Measurements from ENCODE around the gene B9D1.

The B9D1 gene

GRCh38 chr17:19397556-19398041, 35.1 kb upstream of the B9D1 start:
- DNase-seq = peak; percentile 51
- H3K4me1 ChIP-seq (ENCODE audit: low read length) = peaks cover 6% of the 10 kb centered on the region
- H3K4me3 ChIP-seq (ENCODE audit: low read length) = no peak overlapping the region
- TF ChIP-seq EZH2phosphoT487 (IDR thresholded peaks at IDR 0.05; ENCODE audit: low read length) (no peak), EZH2 (optimal IDR thresholded peaks at IDR 0.05; ENCODE audit: low read depth, low read length) (no peak), CTCF (IDR thresholded peaks at IDR 0.05; ENCODE audit: low read length) (peak; percentile 61)
- no peaks in the 10 kb centered on the region for H3F3A ChIP-seq (ENCODE audit: insufficient read depth, low read length)
- no peak overlapping the region for H3K9ac ChIP-seq (ENCODE audit: low read length)
- H3K9me2 ChIP-seq (replicated peaks; ENCODE audit: insufficient read depth, low read length) = no peaks in the 10 kb centered on the region
- H3K36me3 ChIP-seq (replicated peaks; ENCODE audit: insufficient read depth, low read length) = no peaks in the 10 kb centered on the region
- 0 out of 2 replicates have a peak overlapping the region, but pooled peaks have one; percentile 50 for H2AFZ ChIP-seq (ENCODE audit: low read length)
- no peaks in the 10 kb centered on the region for H3K79me2 ChIP-seq (ENCODE audit: low read length)
- H3K27me3 ChIP-seq (replicated peaks; ENCODE audit: insufficient read depth, low read length) = no peaks in the 10 kb centered on the region
- H4K20me1 ChIP-seq (ENCODE audit: insufficient read depth, low read length) = no peaks in the 10 kb centered on the region
- H3K27ac ChIP-seq (ENCODE audit: low read length) = no peak overlapping the region
- no peaks in the 10 kb centered on the region for H3K9me3 ChIP-seq (replicated peaks; ENCODE audit: insufficient read depth, low read length)
- H3K4me2 ChIP-seq (ENCODE audit: low read depth, low read length) = no peak overlapping the region

- H4K20me1 ChIP-seq (ENCODE audit: insufficient read depth, low read length) = no peaks in the 10 kb centered on the region
- TF ChIP-seq EZH2phosphoT487 (IDR thresholded peaks at IDR 0.05; ENCODE audit: low read length) (no peak), CTCF (IDR thresholded peaks at IDR 0.05; ENCODE audit: low read length) (no peak), EZH2 (optimal IDR thresholded peaks at IDR 0.05; ENCODE audit: low read depth, low read length) (no peak)
- H3K27me3 ChIP-seq (replicated peaks; ENCODE audit: insufficient read depth, low read length) = no peaks in the 10 kb centered on the region
- no peaks in the 10 kb centered on the region for H3K4me1 ChIP-seq (ENCODE audit: low read length)
- H3K27ac ChIP-seq (ENCODE audit: low read length) = no peak overlapping the region
- no peak overlapping the region for H3K4me3 ChIP-seq (ENCODE audit: low read length)
- no peak overlapping the region for H3K9ac ChIP-seq (ENCODE audit: low read length)
- no peaks in the 10 kb centered on the region for H3K9me2 ChIP-seq (replicated peaks; ENCODE audit: insufficient read depth, low read length)
- H3K4me2 ChIP-seq (ENCODE audit: low read depth, low read length) = no peak overlapping the region
- H3K79me2 ChIP-seq (ENCODE audit: low read length) = no peaks in the 10 kb centered on the region
- H3F3A ChIP-seq (ENCODE audit: insufficient read depth, low read length) = no peaks in the 10 kb centered on the region
- no peak overlapping the region for H2AFZ ChIP-seq (ENCODE audit: low read length)
- no peaks in the 10 kb centered on the region for H3K36me3 ChIP-seq (replicated peaks; ENCODE audit: insufficient read depth, low read length)
- H3K9me3 ChIP-seq (replicated peaks; ENCODE audit: insufficient read depth, low read length) = no peaks in the 10 kb centered on the region
- DNase-seq = no peak
Measured at GRCh38 chr17:19392303-19392702, 29.8 kb upstream of the B9D1 start.

GRCh38 chr17:19391432-19391831, 28.9 kb upstream of the B9D1 start:
- Histone ChIP-seq H3K27me3 (replicated peaks; ENCODE audit: insufficient read depth, low read length) (no peaks in the 10 kb centered on the region), H3K4me1 (ENCODE audit: low read length) (no peaks in the 10 kb centered on the region), H3K27ac (ENCODE audit: low read length) (no peak overlapping the region), H4K20me1 (ENCODE audit: insufficient read depth, low read length) (no peaks in the 10 kb centered on the region), H3F3A (ENCODE audit: insufficient read depth, low read length) (no peaks in the 10 kb centered on the region), H3K36me3 (replicated peaks; ENCODE audit: insufficient read depth, low read length) (no peaks in the 10 kb centered on the region), H3K9me2 (replicated peaks; ENCODE audit: insufficient read depth, low read length) (no peaks in the 10 kb centered on the region), H3K4me3 (ENCODE audit: low read length) (no peak overlapping the region), H2AFZ (ENCODE audit: low read length) (no peak overlapping the region), H3K9ac (ENCODE audit: low read length) (no peak overlapping the region), H3K79me2 (ENCODE audit: low read length) (no peaks in the 10 kb centered on the region), H3K9me3 (replicated peaks; ENCODE audit: insufficient read depth, low read length) (no peaks in the 10 kb centered on the region), H3K4me2 (ENCODE audit: low read depth, low read length) (no peak overlapping the region)
- DNase-seq = no peak
- TF ChIP-seq EZH2 (optimal IDR thresholded peaks at IDR 0.05; ENCODE audit: low read depth, low read length) (no peak), CTCF (IDR thresholded peaks at IDR 0.05; ENCODE audit: low read length) (no peak), EZH2phosphoT487 (IDR thresholded peaks at IDR 0.05; ENCODE audit: low read length) (no peak)

Measured in MM.1S (cell line).